DOHH2 (cell line): ENCODE measurements around the gene DAAM2.

Experiments
- H3F3A ChIP-seq: fragments of 200-600 bp; sonication (generic), shearing (Covaris generic); 2 replicates; pipeline ENCODE4 v1.6.0; 2016; ENCODE audit warnings: antibody characterized with exemption, mild to moderate bottlenecking; ENCODE audit not compliant: control insufficient read depth, insufficient read depth
- H3K27ac ChIP-seq: fragments of 200-600 bp; sonication (generic); 2 replicates; pipeline ENCODE4 v1.5.1; 2014; ENCODE audit warnings: low read depth, mild to moderate bottlenecking, low read length, moderate library complexity
- H3K27me3 ChIP-seq: fragments of 200-600 bp; sonication (generic); 2 replicates; pipeline ENCODE4 v1.6.1; 2014; ENCODE audit warnings: mild to moderate bottlenecking, low read length, mixed read lengths; ENCODE audit not compliant: control insufficient read depth
- H3K36me3 ChIP-seq: fragments of 200-600 bp; sonication (generic); 2 replicates; pipeline ENCODE4 v1.6.1; 2014; ENCODE audit warnings: mild to moderate bottlenecking, low read length, moderate library complexity, mixed read lengths; ENCODE audit not compliant: control insufficient read depth
- H3K4me1 ChIP-seq: fragments of 200-600 bp; sonication (generic); 2 replicates; pipeline ENCODE4 v1.6.1; 2014; ENCODE audit warnings: mild to moderate bottlenecking, low read length, mixed read lengths; ENCODE audit not compliant: control insufficient read depth
- H3K4me2 ChIP-seq: fragments of 200-600 bp; sonication (generic); 2 replicates; pipeline ENCODE4 v1.6.0; 2014; ENCODE audit warnings: mild to moderate bottlenecking, low read length, moderate library complexity
- H3K4me3 ChIP-seq: fragments of 200-600 bp; sonication (generic); 2 replicates; pipeline ENCODE4 v1.5.1; 2014; ENCODE audit warnings: mild to moderate bottlenecking, low read length, mixed read lengths
- H3K79me2 ChIP-seq: fragments of 200-600 bp; sonication (generic); 2 replicates; pipeline ENCODE4 v1.6.1; 2014; ENCODE audit warnings: mild to moderate bottlenecking, low read length, mixed read lengths; ENCODE audit not compliant: control insufficient read depth
- H3K9me2 ChIP-seq: fragments of 200-600 bp; sonication (generic); replicated peaks from 2 replicates; pipeline ENCODE4 v1.6.1; 2014; ENCODE audit warnings: mild to moderate bottlenecking, low read length, mixed read lengths; ENCODE audit not compliant: control insufficient read depth
- H3K9me3 ChIP-seq: fragments of 200-600 bp; sonication (generic); 2 replicates; pipeline ENCODE4 v1.6.1; 2014; ENCODE audit warnings: antibody characterized with exemption, low read length, mixed read lengths; ENCODE audit not compliant: control insufficient read depth, insufficient read depth
- H4K20me1 ChIP-seq: fragments of 200-600 bp; sonication (generic); 2 replicates; pipeline ENCODE4 v1.6.0; 2014; ENCODE audit warnings: low read depth, mild to moderate bottlenecking, antibody characterized with exemption, low read length, moderate library complexity; ENCODE audit not compliant: control insufficient read depth, insufficient read depth
- EZH2phosphoT487 ChIP-seq: fragments of 200-600 bp; sonication (generic); IDR thresholded peaks from 2 replicates; pipeline ENCODE4 v1.6.1; 2017; ENCODE audit warnings: borderline replicate concordance, mild to moderate bottlenecking, antibody characterized with exemption, low read length, moderate library complexity, mixed read lengths
- TF ChIP-seq, protein P1 (sequence below): fragments of 200-600 bp; sonication (generic); IDR thresholded peaks from one replicate; pipeline ENCODE4 v1.5.1; 2014; ENCODE audit warnings: antibody characterized with exemption, mild to moderate bottlenecking, low read depth, low read length; ENCODE audit not compliant: poor library complexity, severe bottlenecking

The DAAM2 gene

DNA sequence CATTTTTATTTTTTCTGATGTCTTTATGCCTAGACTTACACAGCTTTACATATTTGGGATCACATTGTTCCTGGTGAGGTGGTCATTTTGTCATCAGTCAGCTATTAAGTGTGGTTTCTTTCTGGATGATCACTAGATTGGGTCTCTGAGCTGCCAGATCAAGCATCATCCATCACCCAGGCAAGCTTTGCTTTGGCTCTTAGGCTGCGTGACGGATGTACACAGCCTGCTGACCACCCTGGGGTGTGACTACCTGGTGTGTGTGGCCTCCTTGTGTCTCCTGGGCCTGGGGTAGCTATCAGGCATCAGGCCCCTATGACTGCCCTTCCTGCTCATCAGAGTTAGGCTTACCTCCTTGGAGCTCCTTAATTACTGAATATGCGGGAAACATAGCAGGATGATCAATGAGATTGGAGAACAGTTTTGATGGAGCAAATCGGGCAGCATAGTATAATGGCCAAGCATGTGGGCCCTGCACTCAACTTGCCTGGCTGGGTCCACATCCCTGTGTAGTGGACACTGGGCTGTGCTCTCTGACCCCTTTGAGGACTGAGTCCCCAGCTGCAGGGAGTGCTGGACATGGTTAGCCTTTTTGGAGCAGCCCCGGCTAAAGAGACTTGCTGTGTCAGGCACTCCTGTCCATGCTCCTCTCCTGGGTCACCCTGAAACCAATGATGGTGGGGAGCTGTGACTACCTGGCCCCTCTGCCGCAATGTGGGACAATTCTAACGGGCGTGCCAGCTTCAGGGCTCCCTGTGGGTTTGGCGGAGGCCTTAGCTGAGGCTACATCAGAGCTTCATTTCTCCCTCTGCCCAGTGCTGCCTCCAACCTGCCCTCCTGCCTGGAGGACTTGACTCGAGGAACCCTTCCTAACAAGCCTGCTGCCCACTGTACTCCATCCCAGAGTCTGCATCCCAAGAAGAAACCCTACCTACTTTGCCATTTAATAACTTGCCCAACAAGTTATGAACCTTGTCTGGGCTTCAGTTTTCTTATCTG lies 8.2 kb downstream of the DAAM2 start:
- no peak overlapping the region for H3K4me3 ChIP-seq
- no peak overlapping the region for H3K27ac ChIP-seq
- H3K27me3 ChIP-seq, result no peaks in the 10 kb centered on the region
- no peaks in the 10 kb centered on the region for H3K36me3 ChIP-seq
- H3K9me2 ChIP-seq, result no peaks in the 10 kb centered on the region
- H3K79me2 ChIP-seq, result no peaks in the 10 kb centered on the region
- no peaks in the 10 kb centered on the region for H3K9me3 ChIP-seq
- TF ChIP-seq, protein P1, sequence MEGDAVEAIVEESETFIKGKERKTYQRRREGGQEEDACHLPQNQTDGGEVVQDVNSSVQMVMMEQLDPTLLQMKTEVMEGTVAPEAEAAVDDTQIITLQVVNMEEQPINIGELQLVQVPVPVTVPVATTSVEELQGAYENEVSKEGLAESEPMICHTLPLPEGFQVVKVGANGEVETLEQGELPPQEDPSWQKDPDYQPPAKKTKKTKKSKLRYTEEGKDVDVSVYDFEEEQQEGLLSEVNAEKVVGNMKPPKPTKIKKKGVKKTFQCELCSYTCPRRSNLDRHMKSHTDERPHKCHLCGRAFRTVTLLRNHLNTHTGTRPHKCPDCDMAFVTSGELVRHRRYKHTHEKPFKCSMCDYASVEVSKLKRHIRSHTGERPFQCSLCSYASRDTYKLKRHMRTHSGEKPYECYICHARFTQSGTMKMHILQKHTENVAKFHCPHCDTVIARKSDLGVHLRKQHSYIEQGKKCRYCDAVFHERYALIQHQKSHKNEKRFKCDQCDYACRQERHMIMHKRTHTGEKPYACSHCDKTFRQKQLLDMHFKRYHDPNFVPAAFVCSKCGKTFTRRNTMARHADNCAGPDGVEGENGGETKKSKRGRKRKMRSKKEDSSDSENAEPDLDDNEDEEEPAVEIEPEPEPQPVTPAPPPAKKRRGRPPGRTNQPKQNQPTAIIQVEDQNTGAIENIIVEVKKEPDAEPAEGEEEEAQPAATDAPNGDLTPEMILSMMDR, result no peak
- TF ChIP-seq EZH2phosphoT487, result no peak
- H4K20me1 ChIP-seq, result no peaks in the 10 kb centered on the region
- no peaks in the 10 kb centered on the region for H3F3A ChIP-seq
- H3K4me2 ChIP-seq, result no peak overlapping the region
- no peaks in the 10 kb centered on the region for H3K4me1 ChIP-seq

DNA sequence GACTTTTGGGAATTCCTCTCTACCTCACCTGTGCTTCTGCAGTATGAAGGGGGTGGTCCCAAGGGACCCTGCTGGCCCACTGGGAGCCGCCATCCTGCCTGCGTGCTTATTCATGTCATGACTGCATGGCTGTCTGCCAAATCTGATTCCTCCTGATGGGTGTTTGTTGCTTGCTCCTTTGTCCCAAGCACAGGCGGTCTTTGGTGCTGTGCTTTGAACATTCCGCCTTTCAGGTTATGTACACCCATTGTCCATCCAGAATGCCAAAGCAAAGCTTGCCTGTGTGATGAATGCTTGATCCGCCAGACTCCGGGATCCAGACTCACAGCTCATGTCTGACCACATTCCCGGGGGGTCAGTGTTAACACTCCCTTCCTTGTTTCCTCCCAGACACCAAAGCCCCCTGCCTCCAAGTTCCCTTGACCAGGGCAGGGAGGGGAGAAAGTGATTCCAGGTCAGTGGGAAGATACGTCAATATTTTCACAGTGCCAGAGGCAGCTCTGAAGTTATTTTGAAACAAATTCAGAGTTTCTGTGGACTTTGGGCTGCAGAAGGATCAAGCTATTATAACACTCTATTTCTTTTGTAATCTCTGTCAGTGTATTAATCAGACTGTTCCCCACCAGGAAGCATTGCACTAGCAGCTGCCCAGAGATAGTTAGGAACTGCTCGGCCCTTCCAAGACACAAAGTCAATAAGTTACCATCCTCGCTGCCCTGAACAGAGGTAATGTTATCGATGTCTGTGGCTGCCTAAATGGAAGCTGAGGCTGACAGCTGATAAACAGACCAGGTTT lies 9.5 kb downstream of the DAAM2 start:
- TF ChIP-seq EZH2phosphoT487, result no peak
- TF ChIP-seq, protein P1, result no peak
- Histone ChIP-seq H3K4me3 (no peak overlapping the region), H3K4me1 (no peaks in the 10 kb centered on the region), H3K4me2 (no peak overlapping the region), H3K27ac (no peak overlapping the region), H3K9me2 (no peaks in the 10 kb centered on the region), H4K20me1 (no peaks in the 10 kb centered on the region), H3K9me3 (no peaks in the 10 kb centered on the region), H3K79me2 (no peaks in the 10 kb centered on the region), H3K27me3 (peaks cover 6% of the 10 kb centered on the region; the same call in 1 of the 2 replicates), H3F3A (no peaks in the 10 kb centered on the region), H3K36me3 (no peaks in the 10 kb centered on the region)

DNA sequence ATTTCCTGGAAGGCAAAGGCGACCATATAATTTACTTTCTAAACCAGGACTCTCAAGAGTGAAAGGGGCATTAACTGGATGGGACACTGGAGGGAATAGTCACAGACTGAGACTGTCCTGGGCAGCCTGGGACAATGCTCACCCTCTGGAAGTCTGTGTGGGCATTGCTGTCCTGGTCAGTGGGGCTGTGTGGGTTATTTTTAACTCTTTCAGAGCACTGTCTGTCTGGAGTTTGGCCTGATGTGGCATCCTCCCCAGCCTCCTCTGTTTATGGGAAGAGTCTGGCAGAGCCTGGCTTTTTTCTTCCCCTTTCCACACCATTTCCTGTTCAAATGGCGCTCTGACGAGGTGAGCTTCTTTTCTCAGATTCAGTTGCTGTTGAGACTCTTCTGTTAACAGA lies 11.7 kb downstream of the DAAM2 start:
- TF ChIP-seq, protein P1, result no peak
- Histone ChIP-seq H3K4me3 (no peak overlapping the region), H3K9me2 (no peaks in the 10 kb centered on the region), H3F3A (no peaks in the 10 kb centered on the region), H3K27me3 (peaks cover 6% of the 10 kb centered on the region; the same call in 1 of the 2 replicates), H3K27ac (no peak overlapping the region), H3K4me1 (no peaks in the 10 kb centered on the region), H3K36me3 (no peaks in the 10 kb centered on the region), H3K79me2 (no peaks in the 10 kb centered on the region), H3K4me2 (no peak overlapping the region), H4K20me1 (no peaks in the 10 kb centered on the region), H3K9me3 (no peaks in the 10 kb centered on the region)
